Measurements from ENCODE around the gene DCP2.
"Not testable (repeated sequence)": the region's sequence is repeated elsewhere in the genome, so short reads cannot be mapped to it uniquely, and the experiment has no call there.

Gene DCP2

GRCh38 chr5:112976432-112977309, at the start of gene DCP2:
Gene DCP2, plus strand, starts transcription at chr5:112976798. Its CDS starts 136 bp downstream, at chr5:112976934.
- peak; percentile 89 for DNase-seq

- DNase-seq, result no peak
Measured at GRCh38 chr5:112929336-112930081, 47.1 kb upstream of the DCP2 start.

- DNase-seq, result no peak
Measured at GRCh38 chr5:112930082-112930344, 46.6 kb upstream of the DCP2 start.

- DNase-seq, result no peak
Measured at GRCh38 chr5:112931473-112931872, 45.1 kb upstream of the DCP2 start.

GRCh38 chr5:112933105-112933504, 43.5 kb upstream of the DCP2 start:
- no peak for DNase-seq

- no peak for DNase-seq
Measured at GRCh38 chr5:112933651-112934365, 42.8 kb upstream of the DCP2 start.

- no peak for DNase-seq
Measured at GRCh38 chr5:112934366-112934663, 42.3 kb upstream of the DCP2 start.

GRCh38 chr5:112935675-112936074, 40.9 kb upstream of the DCP2 start:
- no peak for DNase-seq

GRCh38 chr5:112938286-112938685, 38.3 kb upstream of the DCP2 start:
- no peak for DNase-seq

GRCh38 chr5:112940670-112941069, 35.9 kb upstream of the DCP2 start:
- no peak for DNase-seq

GRCh38 chr5:112948458-112948857, 28.1 kb upstream of the DCP2 start:
- DNase-seq, result no peak

GRCh38 chr5:112951124-112951702, 25.4 kb upstream of the DCP2 start:
- DNase-seq, result no peak

GRCh38 chr5:112956606-112957005, 20.0 kb upstream of the DCP2 start:
- DNase-seq, result no peak

GRCh38 chr5:112957036-112957808, 19.4 kb upstream of the DCP2 start:
- no peak for DNase-seq

- DNase-seq, result no peak
Measured at GRCh38 chr5:112958093-112959088, 18.2 kb upstream of the DCP2 start.

- not testable (repeated sequence) for DNase-seq
Measured at GRCh38 chr5:112959872-112960271, 16.7 kb upstream of the DCP2 start.

GRCh38 chr5:112960315-112960714, 16.3 kb upstream of the DCP2 start:
- no peak for DNase-seq

GRCh38 chr5:112960863-112961504, 15.6 kb upstream of the DCP2 start:
- DNase-seq, result no peak

GRCh38 chr5:112963374-112963733, 13.2 kb upstream of the DCP2 start:
- DNase-seq, result not testable (repeated sequence)

GRCh38 chr5:112965733-112966306, 10.8 kb upstream of the DCP2 start:
- DNase-seq, result no peak
